Breast epithelium (tissue), 4 donors: ENCODE data around the gene MFSD1. TPM values are rescaled to one million over a fixed set of nuclear protein-coding genes. Genes with fewer than 3 reads are reported as not detected.

Source experiments
- DNase-seq, 2 donors: peaks; one replicate each; pipeline ENCODE4 v3.0.0-alpha.2; 2019; ENCODE audit warnings: low spot score in 2 of 2
- H3K27ac ChIP-seq, 2 donors: fragments of 200-600 bp; sonication (generic) in 1 of 2; one replicate each; pipeline ENCODE4 v1.5.1; 2016 to 2019; ENCODE audit warnings: mild to moderate bottlenecking in 1 of 2
- H3K27me3 ChIP-seq, 2 donors: fragments of 200-600 bp; sonication (generic) in 1 of 2; one replicate each; pipeline versions ENCODE4 v1.5.1 to v1.6.0; 2017 to 2019; ENCODE audit warnings: control low read depth in 1 of 2, mild to moderate bottlenecking in 1 of 2
- H3K36me3 ChIP-seq: fragments of 200-600 bp; one replicate; pipeline ENCODE4 v1.5.1; 2019
- H3K4me1 ChIP-seq, 2 donors: fragments of 200-600 bp; sonication (generic); one replicate each; pipeline ENCODE4 v1.5.1; 2016 to 2019; ENCODE audit warnings: control low read depth in 1 of 2
- H3K4me3 ChIP-seq, 3 donors: fragments of 200-600 bp; sonication (generic); 1 replicate in 2 of 3; 2 replicates in 1 of 3; pipeline ENCODE4 v1.5.1; 2016 to 2019; ENCODE audit warnings: mild to moderate bottlenecking in 3 of 3, moderate library complexity in 2 of 3
- H3K9me3 ChIP-seq, 2 donors: fragments of 200-600 bp; sonication (generic) in 1 of 2; one replicate each; pipeline ENCODE4 v1.5.1; 2016 to 2019; ENCODE audit warnings: control low read depth in 1 of 2
- CTCF ChIP-seq, 3 donors: fragments of 450-650 bp; IDR thresholded peaks; one replicate each; pipeline ENCODE4 v1.5.1; 2016 to 2017; ENCODE audit warnings: antibody characterized with exemption in 3 of 3, mild to moderate bottlenecking in 3 of 3, moderate library complexity in 3 of 3
- POLR2A ChIP-seq: fragments of 450-650 bp; IDR thresholded peaks from one replicate; pipeline ENCODE4 v1.6.1; 2016; ENCODE audit warnings: antibody characterized with exemption, mild to moderate bottlenecking, moderate library complexity
- POLR2AphosphoS5 ChIP-seq, 3 donors: sonication (generic); formaldehyde crosslinking; IDR thresholded peaks; one replicate each; pipeline ENCODE4 v1.6.1; 2017; ENCODE audit warnings: antibody characterized with exemption in 3 of 3
- intact Hi-C: fragments of 100-400 bp; cut with DNase I; formaldehyde crosslinking; loops from one replicate; pipeline ENCODE4 v1.15.1; 2023; ENCODE audit warnings: low total_unique reads
- total RNA-seq, 3 donors: library from RNA; depleted of rRNA; stranded (reverse); fragments of >200 nt; gene quantifications; one replicate each; pipeline ENCODE4 v1.1.0, GENCODE V29; 2016

MFSD1 gene
- total RNA-seq, 3 donors from 2014 or later: 76.7 to 134 (median 125) TPM

GRCh38 chr3:158846803-158847451, 45.1 kb downstream of the MFSD1 start:
- no peak for DNase-seq
- Histone ChIP-seq H3K9me3 (no peaks in the 10 kb centered on the region), H3K27ac (no peak overlapping the region), H3K36me3 (no peaks in the 10 kb centered on the region), H3K27me3 (no peaks in the 10 kb centered on the region), H3K4me1 (no peaks in the 10 kb centered on the region), H3K4me3 (no peak overlapping the region)
- TF ChIP-seq CTCF (IDR thresholded peaks at IDR 0.05) (no peak), POLR2AphosphoS5 (IDR thresholded peaks at IDR 0.05) (no peak), POLR2A (no peak)
- intact Hi-C loops: no loop called here

DNA sequence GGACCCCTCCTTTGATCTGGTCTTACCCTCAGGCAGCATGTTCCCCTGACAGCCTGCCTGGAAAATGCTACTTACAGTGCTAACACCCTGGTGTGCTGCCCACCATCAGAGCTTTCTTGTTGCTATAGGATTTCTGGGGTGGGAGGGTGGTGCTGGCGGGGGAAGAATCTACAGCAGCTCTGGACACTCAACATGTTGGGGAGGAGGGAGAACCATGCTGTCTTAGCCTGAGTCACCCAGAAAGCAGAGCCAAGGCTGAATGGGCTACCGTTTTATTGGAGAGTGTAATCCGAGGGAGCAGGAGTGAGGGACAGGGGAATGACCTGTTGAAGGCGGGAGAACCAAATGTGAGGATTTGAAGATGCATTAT, 45.6 kb downstream of the MFSD1 start:
- TF ChIP-seq CTCF (IDR thresholded peaks at IDR 0.05) (no peak), POLR2A (no peak), POLR2AphosphoS5 (IDR thresholded peaks at IDR 0.05) (no peak)
- DNase-seq: no peak
- H3K9me3 ChIP-seq: no peaks in the 10 kb centered on the region
- no peaks in the 10 kb centered on the region for H3K27me3 ChIP-seq
- H3K4me3 ChIP-seq: no peak overlapping the region
- intact Hi-C loops: no loop called here
- no peaks in the 10 kb centered on the region for H3K36me3 ChIP-seq
- no peaks in the 10 kb centered on the region for H3K4me1 ChIP-seq
- no peak overlapping the region for H3K27ac ChIP-seq

GRCh38 chr3:158847885-158848284, 46.0 kb downstream of the MFSD1 start:
- Histone ChIP-seq H3K4me3 (no peak overlapping the region), H3K27ac (no peak overlapping the region), H3K9me3 (no peaks in the 10 kb centered on the region), H3K36me3 (no peaks in the 10 kb centered on the region), H3K4me1 (no peaks in the 10 kb centered on the region), H3K27me3 (no peaks in the 10 kb centered on the region)
- no peak for DNase-seq
- intact Hi-C loops: no loop called here
- no peak for TF ChIP-seq POLR2A
- no peak for TF ChIP-seq POLR2AphosphoS5 (IDR thresholded peaks at IDR 0.05)
- no peak for TF ChIP-seq CTCF (IDR thresholded peaks at IDR 0.05)

GRCh38 chr3:158849757-158850156, 47.9 kb downstream of the MFSD1 start:
- TF ChIP-seq POLR2AphosphoS5 (IDR thresholded peaks at IDR 0.05): no peak
- TF ChIP-seq CTCF (IDR thresholded peaks at IDR 0.05): no peak
- no peak for TF ChIP-seq POLR2A
- H3K27me3 ChIP-seq: no peaks in the 10 kb centered on the region
- no peak overlapping the region for H3K4me3 ChIP-seq
- DNase-seq: no peak
- no peaks in the 10 kb centered on the region for H3K9me3 ChIP-seq
- intact Hi-C loops: no loop called here
- no peaks in the 10 kb centered on the region for H3K36me3 ChIP-seq
- no peak overlapping the region for H3K27ac ChIP-seq
- H3K4me1 ChIP-seq: no peaks in the 10 kb centered on the region

- TF ChIP-seq POLR2AphosphoS5 (IDR thresholded peaks at IDR 0.05) (no peak), CTCF (IDR thresholded peaks at IDR 0.05) (no peak), POLR2A (no peak)
- no peak overlapping the region for H3K27ac ChIP-seq
- H3K27me3 ChIP-seq: no peaks in the 10 kb centered on the region
- no peak overlapping the region for H3K4me3 ChIP-seq
- H3K36me3 ChIP-seq: no peaks in the 10 kb centered on the region
- DNase-seq: no peak
- no peaks in the 10 kb centered on the region for H3K4me1 ChIP-seq
- intact Hi-C loops: no loop called here
- H3K9me3 ChIP-seq: no peaks in the 10 kb centered on the region
Measured at GRCh38 chr3:158859362-158859761, 57.5 kb downstream of the MFSD1 start.
